ENCODE measurements around the gene CCR5AS.
"Not testable (repeated sequence)": the region's sequence is repeated elsewhere in the genome, so short reads cannot be mapped to it uniquely, and the experiment has no call there.

CCR5AS gene

GRCh38 chr3:46353090-46353489, 53.8 kb downstream of the CCR5AS start:
- DNase-seq: no peak

DNA sequence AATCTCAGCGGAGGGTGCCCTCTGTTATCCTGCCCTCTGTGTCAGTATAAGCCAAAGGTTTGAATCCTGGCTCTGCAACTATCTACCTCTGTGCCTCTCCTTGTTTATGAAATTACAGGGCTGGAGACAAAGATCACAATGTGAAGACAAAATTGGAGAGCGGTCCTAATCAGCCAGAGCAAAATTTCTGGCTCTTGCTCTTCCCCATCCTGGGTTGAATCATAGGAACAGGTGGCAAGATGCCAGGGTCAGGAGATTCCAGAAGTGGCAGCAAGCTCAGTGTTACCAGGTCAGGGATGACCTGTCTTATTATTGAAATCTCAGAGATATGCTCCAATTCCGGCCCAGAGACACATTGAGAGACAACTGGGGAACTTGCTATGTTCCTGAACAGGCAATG, 55.2 kb downstream of the CCR5AS start:
- no peak for DNase-seq

- no peak for DNase-seq
Measured at GRCh38 chr3:46350262-46350565, 56.7 kb downstream of the CCR5AS start.

- no peak for DNase-seq
Measured at GRCh38 chr3:46349484-46350261, 57.2 kb downstream of the CCR5AS start.

GRCh38 chr3:46348823-46349482, 57.9 kb downstream of the CCR5AS start:
- no peak for DNase-seq

DNA sequence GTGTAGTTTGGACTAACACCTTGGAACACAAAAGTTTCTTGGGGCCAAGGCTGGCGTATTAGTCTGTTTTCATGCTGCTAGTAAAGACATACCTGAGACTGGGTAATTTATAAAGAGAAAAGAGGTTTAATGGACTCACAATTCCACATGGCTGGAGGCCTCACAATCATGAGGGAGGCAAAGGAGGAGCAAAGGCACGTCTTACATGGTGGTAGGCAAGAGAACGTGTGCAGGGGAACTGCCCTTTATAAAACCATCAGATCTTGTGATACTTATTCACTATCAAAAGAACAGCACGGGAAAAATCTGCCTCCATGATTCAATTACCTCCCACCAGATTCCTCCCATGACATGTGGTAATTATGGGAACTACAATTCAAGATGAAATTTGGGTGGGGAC, 62.4 kb downstream of the CCR5AS start:
- no peak for DNase-seq

DNA sequence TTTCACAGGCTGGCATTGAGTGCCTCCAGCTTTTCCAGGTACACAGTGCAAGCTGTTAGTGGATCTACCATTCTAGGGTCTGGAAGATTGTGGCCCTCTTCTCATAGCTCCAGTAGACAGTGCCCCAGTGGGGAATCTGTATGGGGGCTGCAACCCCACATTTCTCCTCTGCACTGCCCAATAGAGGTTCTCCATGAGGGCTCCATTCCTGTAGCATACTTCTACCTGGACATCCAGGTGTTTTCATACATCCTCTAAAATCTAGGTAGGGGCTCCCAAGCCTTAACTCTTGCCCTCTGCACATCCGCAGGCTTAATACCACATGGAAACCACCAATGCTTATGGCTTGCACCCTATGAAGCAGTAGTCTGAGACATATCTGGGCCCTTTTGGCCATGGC, 68.0 kb downstream of the CCR5AS start:
- no peak for DNase-seq

GRCh38 chr3:46337911-46338310, 69.0 kb downstream of the CCR5AS start:
- DNase-seq: no peak

GRCh38 chr3:46335541-46335940, 71.3 kb downstream of the CCR5AS start:
- DNase-seq: no peak

GRCh38 chr3:46334741-46335478, 72.0 kb downstream of the CCR5AS start:
- no peak for DNase-seq

DNA sequence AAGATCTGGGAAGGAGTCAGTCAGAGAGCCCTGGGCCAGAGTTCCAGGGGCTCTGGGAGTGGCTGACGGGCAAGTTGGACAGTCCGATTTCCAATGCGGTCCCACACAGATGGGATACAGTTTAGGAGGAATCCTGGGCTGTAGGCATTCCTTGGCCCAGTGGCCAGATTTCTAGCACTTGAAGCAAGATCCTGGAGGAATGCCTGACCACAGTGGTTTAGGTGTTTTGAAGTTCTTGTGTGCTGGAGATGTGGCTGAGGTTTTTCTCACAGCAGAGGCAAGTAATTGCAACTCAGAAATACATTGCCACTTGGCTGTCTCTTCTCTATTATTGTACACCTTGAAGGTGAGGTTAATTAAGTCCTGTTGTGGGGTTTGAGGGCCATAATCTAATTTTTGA, 76.2 kb downstream of the CCR5AS start:
- DNase-seq: not testable (repeated sequence)

GRCh38 chr3:46325645-46326300, 81.1 kb downstream of the CCR5AS start:
- no peak for DNase-seq

DNA sequence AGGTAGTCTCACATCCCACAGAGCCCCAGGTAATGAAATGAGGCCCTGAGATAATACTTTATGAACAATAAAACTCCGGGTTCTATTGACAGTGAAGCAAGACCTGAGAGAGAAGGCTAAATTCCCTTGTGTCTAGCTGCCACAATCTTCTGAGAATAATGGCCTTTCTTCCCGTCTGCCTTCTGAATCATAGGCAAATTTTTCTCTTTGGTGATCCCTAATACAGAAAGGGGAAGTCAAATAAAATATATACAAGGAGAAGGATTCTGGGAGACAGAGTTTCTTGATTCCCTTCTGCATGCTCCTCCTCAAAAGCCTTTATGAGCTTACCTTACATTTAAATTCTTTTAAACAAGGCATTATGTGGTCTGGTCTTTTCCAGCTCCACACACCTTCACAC, 82.8 kb downstream of the CCR5AS start:
- no peak for DNase-seq

DNA sequence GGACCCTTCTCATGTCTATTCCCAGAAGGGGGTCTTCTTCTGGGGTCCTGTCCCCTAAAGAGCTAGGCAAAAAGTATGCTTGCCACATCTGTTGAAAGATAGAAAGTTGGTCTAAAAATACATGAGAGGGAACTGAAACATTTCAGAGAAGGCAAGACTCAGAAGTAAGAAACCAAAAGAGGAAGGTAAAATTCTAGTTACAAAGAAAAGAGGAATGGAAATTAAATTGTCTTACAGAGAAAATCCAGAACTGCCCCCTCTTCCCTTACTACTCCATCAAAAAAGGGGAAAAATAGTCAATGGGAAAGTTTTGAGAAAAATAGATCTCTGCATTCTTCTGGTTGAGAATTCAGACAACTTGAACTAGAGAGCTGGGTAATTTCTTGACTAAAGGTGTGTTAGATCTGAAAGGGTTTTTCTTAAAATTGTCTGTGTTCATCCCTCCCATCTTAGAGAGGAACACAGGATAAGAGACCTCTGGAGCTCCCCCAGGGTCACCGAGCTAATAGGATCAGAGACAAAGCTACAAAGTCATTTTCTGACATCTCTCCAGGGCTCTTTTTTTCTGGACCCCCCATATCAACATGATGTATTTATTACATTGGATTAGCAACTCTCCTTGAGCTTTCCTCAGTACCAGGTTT, 85.3 kb downstream of the CCR5AS start:
- DNase-seq: no peak

- DNase-seq: no peak
Measured at GRCh38 chr3:46318207-46318927, 88.5 kb downstream of the CCR5AS start.

DNA sequence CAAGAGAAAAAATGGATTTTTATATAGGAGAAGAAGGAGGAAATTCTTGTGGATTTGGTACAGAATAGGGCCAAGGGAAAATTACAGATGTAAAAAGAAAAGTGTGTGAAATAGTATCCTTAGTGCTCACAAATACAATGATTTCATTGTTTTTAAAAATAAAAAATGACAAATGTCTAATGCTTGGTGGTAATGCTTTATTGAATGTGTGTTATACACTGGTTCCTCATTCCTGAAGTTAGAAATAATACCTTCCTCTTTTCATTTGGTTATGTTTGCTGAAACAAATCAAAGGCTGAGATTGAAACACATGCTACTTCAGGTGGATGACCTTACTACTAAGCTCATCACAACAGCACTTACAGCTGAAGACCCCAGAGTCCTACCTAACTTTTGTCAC, 90.7 kb downstream of the CCR5AS start:
- no peak for DNase-seq

GRCh38 chr3:46314517-46314916, 92.3 kb downstream of the CCR5AS start:
- DNase-seq: no peak

All from NCI-H1092 treated with DMSO at 0.1 percent for 48 hours (cell line).